Trophoblast cell (in vitro differentiated cells and primary cell): ENCODE data around the gene TFIP11.

Experiments used
- DNase-seq, 2 donors: peaks; one replicate each; pipeline ENCODE4 v3.0.0-alpha.2; 2016
- H2AFZ ChIP-seq: 2 replicates; pipeline ENCODE4 v1.6.1; 2013; ENCODE audit warnings: low read length, moderate library complexity, mild to moderate bottlenecking; ENCODE audit not compliant: insufficient read depth, poor library complexity
- H2AK5ac ChIP-seq: 2 replicates; pipeline ENCODE4 v1.6.1; 2013; ENCODE audit warnings: mild to moderate bottlenecking, low read length
- H2BK120ac ChIP-seq: 2 replicates; pipeline ENCODE4 v1.6.1; 2013; ENCODE audit warnings: low read length, mild to moderate bottlenecking, moderate library complexity; ENCODE audit not compliant: insufficient read depth, poor library complexity
- H2BK12ac ChIP-seq: 2 replicates; pipeline ENCODE4 v1.6.1; 2013; ENCODE audit warnings: mild to moderate bottlenecking, low read length, moderate library complexity
- H2BK5ac ChIP-seq: 2 replicates; pipeline ENCODE4 v1.6.1; 2013; ENCODE audit warnings: low read length, low read depth, moderate library complexity, mild to moderate bottlenecking; ENCODE audit not compliant: poor library complexity
- H3K14ac ChIP-seq: 2 replicates; pipeline ENCODE4 v1.6.1; 2013; ENCODE audit warnings: mild to moderate bottlenecking, low read length
- H3K18ac ChIP-seq: 2 replicates; pipeline ENCODE4 v1.6.1; 2013; ENCODE audit warnings: mild to moderate bottlenecking, low read length
- H3K23ac ChIP-seq: 2 replicates; pipeline ENCODE4 v1.6.1; 2013; ENCODE audit warnings: low read length
- H3K27ac ChIP-seq: 2 replicates; pipeline ENCODE4 v1.5.1; 2013; ENCODE audit warnings: low read depth, mild to moderate bottlenecking, inconsistent platforms, low read length, moderate library complexity
- H3K27me3 ChIP-seq: 2 replicates; pipeline ENCODE4 v1.6.1; 2013; ENCODE audit warnings: inconsistent platforms, mild to moderate bottlenecking, low read length, moderate library complexity; ENCODE audit not compliant: insufficient read depth
- H3K36me3 ChIP-seq, 2 experiments: 1 replicate in 1 of 2; 2 replicates in 1 of 2; pipeline ENCODE4 v1.6.1; 2013; ENCODE audit warnings: low read length in 2 of 2, mild to moderate bottlenecking in 2 of 2, moderate library complexity in 1 of 2; ENCODE audit not compliant: insufficient read depth in 2 of 2, control insufficient read depth in 1 of 2
- H3K4ac ChIP-seq: 2 replicates; pipeline ENCODE4 v1.6.1; 2013; ENCODE audit warnings: low read depth, mild to moderate bottlenecking, low read length, moderate library complexity
- H3K4me1 ChIP-seq, 2 experiments: 1 replicate in 1 of 2; 2 replicates in 1 of 2; pipeline ENCODE4 v1.6.1; 2013; ENCODE audit warnings: low read length in 2 of 2, mild to moderate bottlenecking in 2 of 2, moderate library complexity in 1 of 2; ENCODE audit not compliant: insufficient read depth in 2 of 2, control insufficient read depth in 1 of 2
- H3K4me2 ChIP-seq: 2 replicates; pipeline ENCODE4 v1.6.1; 2013; ENCODE audit warnings: inconsistent platforms, mild to moderate bottlenecking, low read length, moderate library complexity
- H3K4me3 ChIP-seq: 2 replicates; pipeline ENCODE4 v1.5.1; 2013; ENCODE audit warnings: mild to moderate bottlenecking, low read depth, low read length, inconsistent platforms
- H3K79me1 ChIP-seq: one replicate; pipeline ENCODE4 v1.6.1; 2013; ENCODE audit warnings: low read length
- H3K79me2 ChIP-seq: 2 replicates; pipeline ENCODE4 v1.6.1; 2013; ENCODE audit warnings: low read length, mild to moderate bottlenecking; ENCODE audit not compliant: control insufficient read depth, insufficient read depth, poor library complexity
- H3K9ac ChIP-seq: 2 replicates; pipeline ENCODE4 v1.6.1; 2013; ENCODE audit warnings: mild to moderate bottlenecking, low read length
- H3K9me3 ChIP-seq: 2 replicates; pipeline ENCODE4 v1.6.1; 2013; ENCODE audit warnings: low read depth, mild to moderate bottlenecking, control low read depth, inconsistent platforms, low read length; ENCODE audit not compliant: insufficient read depth
- H4K12ac ChIP-seq: 2 replicates; pipeline ENCODE4 v1.6.1; 2013; ENCODE audit warnings: low read depth, mild to moderate bottlenecking, low read length, moderate library complexity
- H4K8ac ChIP-seq: 2 replicates; pipeline ENCODE4 v1.6.1; 2013; ENCODE audit warnings: low read depth, mild to moderate bottlenecking, low read length, moderate library complexity
- H4K91ac ChIP-seq: one replicate; pipeline ENCODE4 v1.6.1; 2013; ENCODE audit warnings: low read depth, mild to moderate bottlenecking, low read length, moderate library complexity
- WGBS: extraction: QIAGEN DNeasy Blood & Tissue Kit; methylation state at CpG from one replicate; pipeline ENCODE4 v1.1.7; 2013; ENCODE audit warnings: missing lambda C conversion rate; ENCODE audit not compliant: insufficient read length, insufficient coverage; ENCODE audit errors: extremely low coverage; 5-methylcytosine and 5-hydroxymethylcytosine counted together

The TFIP11 gene

GRCh38 chr22:26548984-26549383 lies 36.7 kb upstream of the TFIP11 start:
- Histone ChIP-seq H3K79me1 (no peaks in the 10 kb centered on the region), H3K27ac (no peak overlapping the region), H3K14ac (no peak overlapping the region), H2AK5ac (no peak overlapping the region), H3K18ac (no peak overlapping the region), H3K9me3 (no peaks in the 10 kb centered on the region), H2AFZ (no peak overlapping the region), H3K27me3 (no peaks in the 10 kb centered on the region), H3K4me1 (peaks cover 6 to 8% of the 10 kb centered on the region in 2 experiments), H4K12ac (no peak overlapping the region), H3K4ac (no peak overlapping the region), H3K36me3 (peaks cover 2 to 3% of the 10 kb centered on the region in 2 experiments), H2BK12ac (no peak overlapping the region), H2BK120ac (no peak overlapping the region), H2BK5ac (no peak overlapping the region), H3K4me2 (no peak overlapping the region), H3K23ac (no peak overlapping the region), H4K8ac (no peak overlapping the region), H4K91ac (no peak overlapping the region), H3K9ac (no peak overlapping the region), H3K79me2 (no peaks in the 10 kb centered on the region), H3K4me3 (no peak overlapping the region)
- peak in 1 of 2 donors; percentile 28 for DNase-seq
- WGBS, result no CpG with 5 or more reads among the region's 6 CpGs

- Histone ChIP-seq H3K27me3 (no peaks in the 10 kb centered on the region), H4K12ac (no peak overlapping the region), H3K4me1 (peaks cover 6 to 8% of the 10 kb centered on the region in 2 experiments), H4K91ac (no peak overlapping the region), H3K27ac (no peak overlapping the region), H2BK12ac (no peak overlapping the region), H3K4me2 (no peak overlapping the region), H2AK5ac (no peak overlapping the region), H3K4ac (no peak overlapping the region), H2AFZ (no peak overlapping the region), H3K18ac (no peak overlapping the region), H3K9me3 (no peaks in the 10 kb centered on the region), H3K79me2 (no peaks in the 10 kb centered on the region), H4K8ac (no peak overlapping the region), H2BK5ac (no peak overlapping the region), H3K9ac (no peak overlapping the region), H3K14ac (no peak overlapping the region), H3K79me1 (no peaks in the 10 kb centered on the region), H2BK120ac (no peak overlapping the region), H3K23ac (no peak overlapping the region), H3K36me3 (peaks cover 3 to 6% of the 10 kb centered on the region in 2 experiments), H3K4me3 (no peak overlapping the region)
- peak in 1 of 2 donors; percentile 61 for DNase-seq
- no CpG with 5 or more reads among the region's 3 CpGs for WGBS
These were observed 36.0 kb upstream of the TFIP11 start for GRCh38 chr22:26548303-26548702.

GRCh38 chr22:26547837-26548236 lies 35.6 kb upstream of the TFIP11 start:
- no peaks in the 10 kb centered on the region for H3K27me3 ChIP-seq
- H3K4me1 ChIP-seq, result peaks cover 6 to 8% of the 10 kb centered on the region in 2 experiments

GRCh38 chr22:26547426-26547825 lies 35.2 kb upstream of the TFIP11 start:
- Histone ChIP-seq H4K8ac (no peak overlapping the region), H3K4me3 (no peak overlapping the region)

More at GRCh38 chr22:26547837-26548236, 35.6 kb upstream of the TFIP11 start:
- Histone ChIP-seq H4K8ac (no peak overlapping the region), H2AK5ac (no peak overlapping the region), H2BK120ac (no peak overlapping the region), H3K79me2 (no peaks in the 10 kb centered on the region), H4K12ac (no peak overlapping the region), H3K79me1 (no peaks in the 10 kb centered on the region), H3K36me3 (peaks cover 3 to 8% of the 10 kb centered on the region in 2 experiments), H4K91ac (no peak overlapping the region), H3K9ac (no peak overlapping the region), H3K4me2 (no peak overlapping the region), H3K14ac (no peak overlapping the region), H3K18ac (no peak overlapping the region), H2AFZ (no peak overlapping the region), H3K27ac (no peak overlapping the region), H2BK5ac (no peak overlapping the region), H3K9me3 (no peaks in the 10 kb centered on the region), H3K4me3 (no peak overlapping the region), H3K23ac (no peak overlapping the region), H3K4ac (no peak overlapping the region), H2BK12ac (no peak overlapping the region)
- no CpG with 5 or more reads among the region's 4 CpGs for WGBS
- DNase-seq, result no peak

More at GRCh38 chr22:26547426-26547825, 35.2 kb upstream of the TFIP11 start:
- no peaks in the 10 kb centered on the region for H3K79me1 ChIP-seq
- H2BK12ac ChIP-seq, result no peak overlapping the region
- no CpG with 5 or more reads among the region's 7 CpGs for WGBS
- no peak overlapping the region for H2BK120ac ChIP-seq
- H3K23ac ChIP-seq, result no peak overlapping the region
- no peak overlapping the region for H4K12ac ChIP-seq
- H3K4ac ChIP-seq, result no peak overlapping the region
- no peaks in the 10 kb centered on the region for H3K27me3 ChIP-seq
- no peak overlapping the region for H2BK5ac ChIP-seq
- H3K14ac ChIP-seq, result no peak overlapping the region
- no peak overlapping the region for H3K18ac ChIP-seq
- H3K4me1 ChIP-seq, result peaks cover 6 to 8% of the 10 kb centered on the region in 2 experiments
- H2AFZ ChIP-seq, result no peak overlapping the region
- no peak overlapping the region for H3K27ac ChIP-seq
- H3K4me2 ChIP-seq, result no peak overlapping the region
- no peak for DNase-seq
- H3K9ac ChIP-seq, result no peak overlapping the region
- no peak overlapping the region for H2AK5ac ChIP-seq
- H3K79me2 ChIP-seq, result no peaks in the 10 kb centered on the region
- H4K91ac ChIP-seq, result no peak overlapping the region
- no peaks in the 10 kb centered on the region for H3K9me3 ChIP-seq
- H3K36me3 ChIP-seq, result peaks cover 7 to 10% of the 10 kb centered on the region in 2 experiments
